HG03135 (cell line): ENCODE results near the gene UGT1A10.

ENCODE experiments used
- ATAC-seq: cut with Tn5 transposase; IDR thresholded peaks from one replicate; pipeline ENCODE4 v1.9.1; 2021; ENCODE audit warnings: mild to moderate bottlenecking, moderate library complexity; ENCODE audit not compliant: unreplicated experiment

UGT1A10 gene

GRCh38 chr2:233768076-233768475 is 131.8 kb downstream of the UGT1A10 start:
- ATAC-seq: no peak

- ATAC-seq: no peak
Observed at GRCh38 chr2:233769260-233769659, 133.0 kb downstream of the UGT1A10 start.

GRCh38 chr2:233772153-233772552 is 135.9 kb downstream of the UGT1A10 start:
- ATAC-seq: no peak

GRCh38 chr2:233772583-233772982 is 136.3 kb downstream of the UGT1A10 start:
- no peak for ATAC-seq

DNA sequence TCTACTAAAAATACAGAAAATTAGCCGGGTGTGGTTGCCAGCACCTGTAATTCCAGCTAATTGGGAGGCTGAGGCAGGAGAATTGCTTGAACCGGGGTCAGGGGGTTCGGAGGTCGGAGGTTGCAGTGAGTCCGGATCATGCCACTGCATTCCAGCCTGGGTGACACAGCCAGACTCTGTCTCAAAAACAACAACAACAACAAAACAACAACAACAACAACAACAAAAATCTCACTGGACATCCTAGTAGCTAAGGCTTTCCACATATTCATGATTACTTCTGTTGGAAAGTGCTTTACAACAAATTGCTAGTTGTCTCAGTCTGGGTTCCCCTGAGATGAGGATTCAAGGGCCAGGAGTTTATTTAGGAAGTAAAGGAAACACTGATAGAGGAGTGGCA is 137.6 kb downstream of the UGT1A10 start:
- no peak for ATAC-seq

GRCh38 chr2:233775414-233775813 is 139.2 kb downstream of the UGT1A10 start:
- no peak for ATAC-seq

DNA sequence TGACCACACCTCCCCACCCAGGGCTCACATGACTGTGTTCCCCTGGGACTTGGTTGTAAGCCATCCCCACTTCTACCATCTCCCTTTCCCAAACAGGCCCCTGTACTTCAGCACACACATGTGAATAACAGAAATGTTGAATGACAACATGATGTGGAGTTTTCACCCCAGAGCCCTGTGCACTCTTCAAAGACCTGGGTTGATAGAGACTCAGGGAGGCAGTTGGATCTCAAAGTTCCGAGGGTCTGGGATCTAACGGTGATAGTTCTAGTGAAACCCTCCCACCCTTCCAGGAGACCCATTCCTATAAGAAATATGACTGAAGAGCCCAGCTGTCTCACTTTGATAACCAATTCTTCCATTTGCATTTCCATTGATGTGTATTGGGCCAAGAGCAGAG is 141.8 kb downstream of the UGT1A10 start, which contains the start of gene MROH2A:
TSS of gene MROH2A (plus strand) at position 301 of the 400 bp plus-strand sequence. CDS start 1,029 bp downstream, outside the sequence.
- no peak for ATAC-seq

DNA sequence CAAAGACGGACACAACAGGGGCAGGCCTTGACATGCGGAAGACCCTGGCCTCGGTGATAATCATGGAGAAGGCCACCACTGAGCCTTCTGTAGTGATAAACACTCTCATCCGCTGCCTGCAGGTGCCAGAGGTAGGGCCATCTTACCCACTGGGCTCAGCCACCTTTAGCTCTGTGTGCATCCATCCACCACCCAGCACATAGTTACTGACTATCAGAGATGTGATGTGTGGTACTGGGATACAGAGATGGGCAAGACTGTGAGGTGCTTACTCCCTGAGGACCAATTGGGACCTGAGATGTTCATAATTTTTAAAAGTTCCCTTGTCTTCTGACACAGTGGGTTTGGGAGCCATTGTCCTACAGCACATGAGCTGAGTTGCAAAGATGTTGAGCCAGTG is 143.5 kb downstream of the UGT1A10 start:
- no peak for ATAC-seq

GRCh38 chr2:233780771-233781170 is 144.5 kb downstream of the UGT1A10 start:
- no peak for ATAC-seq

DNA sequence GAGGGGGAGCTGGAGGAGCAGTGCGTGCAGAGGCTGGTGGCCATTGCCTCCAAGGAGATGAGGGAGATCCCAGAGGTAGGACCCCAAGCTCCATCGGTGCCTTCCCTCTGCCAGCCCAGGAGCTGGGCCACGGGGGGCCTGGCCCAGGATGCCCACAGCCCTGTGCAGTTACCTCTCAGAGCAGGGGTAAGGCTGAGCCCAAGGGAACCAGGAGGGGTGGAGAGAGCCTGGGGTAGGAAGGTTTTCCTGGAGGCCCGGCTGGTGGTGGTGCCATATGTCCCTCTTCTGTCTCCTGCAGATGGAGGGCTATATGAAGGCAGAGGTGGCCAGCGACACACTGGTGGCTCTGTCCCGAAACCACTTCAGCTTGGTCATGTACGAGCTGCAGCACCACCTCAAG is 153.3 kb downstream of the UGT1A10 start:
- no peak for ATAC-seq

DNA sequence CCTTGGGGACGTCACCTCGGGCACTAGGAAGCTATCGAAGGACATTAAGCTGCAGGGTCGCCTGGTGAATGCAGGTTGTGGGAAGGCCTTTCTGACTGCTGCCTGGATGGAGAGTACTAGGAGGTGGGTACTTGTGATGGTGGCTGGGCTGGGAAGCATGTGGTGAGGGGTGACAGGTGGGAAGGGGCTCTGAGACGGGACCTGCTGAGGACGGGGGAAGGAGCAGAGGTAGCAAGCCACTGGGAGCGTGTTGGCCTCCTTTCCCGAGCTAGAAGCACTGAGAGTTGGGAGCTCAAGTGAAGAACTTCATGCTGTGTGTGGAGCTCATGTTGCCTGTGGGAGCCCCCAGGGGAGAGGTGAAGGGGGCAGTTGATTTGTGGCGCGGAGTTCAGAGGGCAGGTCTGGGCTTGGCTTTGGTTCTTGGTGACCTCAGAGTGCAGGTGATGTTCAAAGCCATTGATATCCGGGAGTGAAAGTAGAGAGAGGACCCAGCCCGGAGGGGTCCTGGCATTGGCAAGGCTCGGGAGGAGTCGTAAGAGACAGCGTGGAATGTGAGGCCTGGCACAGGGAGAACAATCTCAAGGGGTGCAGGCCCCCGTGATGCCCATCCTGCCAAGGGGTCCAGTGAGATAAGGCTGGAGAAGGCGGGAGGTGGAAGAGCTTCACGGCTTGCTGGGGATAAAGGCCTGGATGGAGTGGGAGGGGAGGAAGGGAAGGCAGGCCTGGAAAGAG is 155.1 kb downstream of the UGT1A10 start:
- ATAC-seq: no peak

DNA sequence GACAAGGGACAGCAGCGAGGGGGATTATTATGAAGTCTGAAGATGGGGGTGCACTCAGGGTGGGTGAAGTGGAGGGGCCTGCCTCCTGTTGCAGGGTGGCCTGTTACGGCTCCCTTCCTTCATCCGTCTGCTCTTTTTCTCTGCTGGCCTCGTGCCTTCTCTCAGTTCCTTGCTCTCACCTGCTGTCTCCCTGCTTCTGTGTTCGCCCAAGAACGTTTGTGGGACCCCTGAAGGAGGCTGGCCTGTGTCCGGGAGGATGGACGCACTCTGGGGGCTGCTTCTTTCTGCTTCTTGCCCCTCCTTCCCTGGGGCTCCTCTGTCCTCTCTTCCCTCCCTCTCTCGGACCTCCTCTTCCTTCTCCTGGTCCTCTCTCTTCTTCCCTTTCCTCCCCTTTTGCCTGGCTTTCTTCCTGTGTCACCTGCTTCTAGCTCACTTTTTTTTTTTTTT is 155.7 kb downstream of the UGT1A10 start:
- no peak for ATAC-seq

- no peak for ATAC-seq
Observed at GRCh38 chr2:233792720-233793119, 156.5 kb downstream of the UGT1A10 start.

GRCh38 chr2:233793465-233794127 is 157.3 kb downstream of the UGT1A10 start:
- no peak for ATAC-seq

GRCh38 chr2:233794128-233794658 is 157.9 kb downstream of the UGT1A10 start:
- no peak for ATAC-seq

- no peak for ATAC-seq
Observed at GRCh38 chr2:233795735-233796171, 159.5 kb downstream of the UGT1A10 start.

GRCh38 chr2:233796254-233796653 is 160.0 kb downstream of the UGT1A10 start:
- ATAC-seq: no peak

- no peak for ATAC-seq
Observed at GRCh38 chr2:233798335-233799086, 162.3 kb downstream of the UGT1A10 start.

DNA sequence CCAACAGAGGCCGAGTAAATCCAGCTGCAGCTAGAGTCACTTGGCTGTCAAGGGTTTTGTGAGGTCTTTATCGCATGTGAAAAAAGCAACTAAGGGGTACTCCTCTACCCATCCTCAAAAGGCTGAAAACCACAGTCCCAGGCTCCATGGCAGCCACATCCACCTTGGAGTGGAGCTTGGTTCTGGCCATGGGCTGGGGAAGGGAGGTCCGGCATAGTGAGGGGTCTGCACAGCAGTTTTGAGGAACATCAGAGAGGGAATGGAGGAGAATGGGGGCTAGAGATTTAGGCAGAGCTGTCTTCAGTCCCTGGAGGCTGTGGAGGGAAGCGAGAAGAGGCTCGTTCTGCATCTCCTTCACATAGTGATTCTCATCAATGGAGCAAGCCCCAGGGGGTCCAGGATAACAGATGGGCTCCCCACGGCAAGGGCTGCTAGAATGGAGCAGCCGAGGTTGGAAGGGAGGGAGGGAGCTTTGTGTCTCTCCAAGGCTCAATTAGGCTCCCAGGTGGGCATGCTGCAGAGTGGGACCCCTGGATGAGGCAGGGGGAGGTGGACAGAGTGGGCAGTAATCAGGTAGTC is 162.9 kb downstream of the UGT1A10 start:
- no peak for ATAC-seq

GRCh38 chr2:233799716-233800115 is 163.5 kb downstream of the UGT1A10 start:
- ATAC-seq: no peak

- no peak for ATAC-seq
Observed at GRCh38 chr2:233800208-233800607, 164.0 kb downstream of the UGT1A10 start.
